Left ventricle myocardium inferior (tissue), 1 donor: ENCODE results near the gene SLC22A4. TPM values are rescaled to one million over a fixed set of nuclear protein-coding genes. Genes with fewer than 3 reads are reported as not detected.

Source experiments
- DNase-seq: peaks from one replicate; pipeline ENCODE4 v3.0.0-alpha.2; 2020
- H3K27ac ChIP-seq: fragments of 200-600 bp; replicated peaks from 2 replicates; pipeline ENCODE4 v1.8.0; 2021
- H3K27me3 ChIP-seq: fragments of 200-600 bp; 2 replicates; pipeline ENCODE4 v1.8.0; 2021; ENCODE audit warnings: low read depth
- H3K36me3 ChIP-seq: fragments of 200-600 bp; 2 replicates; pipeline ENCODE4 v1.8.0; 2021
- H3K4me1 ChIP-seq: fragments of 200-600 bp; 2 replicates; pipeline ENCODE4 v1.8.0; 2021
- H3K4me3 ChIP-seq: fragments of 200-600 bp; 2 replicates; pipeline ENCODE4 v1.8.0; 2021; ENCODE audit warnings: mild to moderate bottlenecking, moderate library complexity
- H3K9me3 ChIP-seq: fragments of 200-600 bp; replicated peaks from 2 replicates; pipeline ENCODE4 v1.8.0; 2021
- CTCF ChIP-seq: fragments of 200-600 bp; IDR thresholded peaks from 2 replicates; pipeline ENCODE4 v1.8.0; 2021; ENCODE audit warnings: antibody characterized with exemption, mild to moderate bottlenecking, borderline replicate concordance
- intact Hi-C: fragments of 100-400 bp; cut with micrococcal nuclease; formaldehyde crosslinking; loops from one replicate; pipeline ENCODE4 v1.11.0; 2022
- total RNA-seq: library from RNA; stranded (reverse); fragmentation: NEBNext Ultra II Directional; extraction: Animal tissue kit (Norgen Biotek cat#: 25700); gene quantifications from one replicate; pipeline ENCODE4 v1.2.1, GENCODE V29; 2021
- donor health status: DM: no; HTN: yes; CAD: no; lungs with severe emphysema.

SLC22A4 gene
- total RNA-seq, 1 donor from 2014 or later, result 2.0 TPM

- intact Hi-C loops, result no loop called here
- Histone ChIP-seq H3K27me3 (no peaks in the 10 kb centered on the region), H3K9me3 (no peaks in the 10 kb centered on the region), H3K4me1 (peaks cover 40% of the 10 kb centered on the region), H3K36me3 (peaks cover 6% of the 10 kb centered on the region), H3K4me3 (no peak overlapping the region), H3K27ac (no peak overlapping the region)
- TF ChIP-seq CTCF, result no peak
- DNase-seq, result no peak
Measured at GRCh38 chr5:132322266-132322665, 28.1 kb downstream of the SLC22A4 start.

DNA sequence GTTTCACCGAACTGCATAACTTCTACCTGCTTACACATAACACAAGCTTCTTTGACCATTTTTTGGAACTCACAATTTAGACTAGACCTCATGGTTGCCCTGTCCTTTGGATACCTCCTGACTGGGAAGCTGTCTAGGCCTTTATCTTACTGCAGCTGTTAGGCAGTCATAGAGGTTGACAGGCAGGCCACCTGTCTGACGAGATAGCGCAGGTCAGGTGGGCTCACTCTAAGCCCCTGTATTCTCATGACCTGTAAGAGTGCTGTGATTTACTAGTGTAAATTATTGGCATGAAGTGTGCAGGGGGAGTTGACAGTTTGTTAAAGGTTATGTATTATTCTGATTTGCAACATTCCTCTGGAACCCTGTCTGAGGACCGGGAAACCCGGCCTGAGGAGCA lies 29.0 kb downstream of the SLC22A4 start:
- no peak for DNase-seq
- H3K27me3 ChIP-seq, result no peaks in the 10 kb centered on the region
- peaks cover 15% of the 10 kb centered on the region for H3K36me3 ChIP-seq
- no peak overlapping the region for H3K4me3 ChIP-seq
- H3K9me3 ChIP-seq, result no peaks in the 10 kb centered on the region
- H3K4me1 ChIP-seq, result peaks cover 32% of the 10 kb centered on the region
- TF ChIP-seq CTCF, result no peak
- intact Hi-C loops, result no loop called here
- no peak overlapping the region for H3K27ac ChIP-seq

- no peak for TF ChIP-seq CTCF
- Histone ChIP-seq H3K9me3 (no peaks in the 10 kb centered on the region), H3K27me3 (no peaks in the 10 kb centered on the region), H3K27ac (no peak overlapping the region), H3K4me3 (no peak overlapping the region), H3K36me3 (peaks cover 26% of the 10 kb centered on the region), H3K4me1 (peaks cover 10% of the 10 kb centered on the region)
- intact Hi-C loops, result no loop called here
- no peak for DNase-seq
Measured at GRCh38 chr5:132325691-132326090, 31.5 kb downstream of the SLC22A4 start.

GRCh38 chr5:132327252-132327955 lies 33.2 kb downstream of the SLC22A4 start:
- no peak overlapping the region for H3K27ac ChIP-seq
- DNase-seq, result no peak
- H3K27me3 ChIP-seq, result no peaks in the 10 kb centered on the region
- H3K4me3 ChIP-seq, result no peak overlapping the region
- H3K9me3 ChIP-seq, result no peaks in the 10 kb centered on the region
- intact Hi-C loops, result no loop called here
- H3K36me3 ChIP-seq, result peaks cover 41% of the 10 kb centered on the region
- no peaks in the 10 kb centered on the region for H3K4me1 ChIP-seq
- TF ChIP-seq CTCF, result no peak

DNA sequence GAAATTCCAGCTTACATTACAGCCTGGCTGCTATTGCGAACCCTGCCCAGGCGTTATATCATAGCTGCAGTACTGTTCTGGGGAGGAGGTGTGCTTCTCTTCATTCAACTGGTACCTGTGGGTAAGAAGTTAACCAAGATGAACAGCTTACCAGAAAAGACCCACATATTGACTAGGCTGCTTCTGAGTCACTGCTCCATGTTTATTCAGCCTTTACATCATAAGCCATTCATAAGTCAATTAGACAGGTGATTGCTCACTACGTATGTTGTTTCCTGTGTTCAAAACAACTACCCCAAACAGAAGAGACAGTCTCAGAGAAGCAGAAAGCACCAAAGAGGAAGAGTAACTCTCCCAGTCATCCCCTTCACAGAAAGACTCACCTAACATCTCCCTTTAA lies 40.6 kb downstream of the SLC22A4 start:
- Histone ChIP-seq H3K36me3 (peaks cover 24% of the 10 kb centered on the region), H3K27ac (no peak overlapping the region), H3K9me3 (no peaks in the 10 kb centered on the region), H3K27me3 (no peaks in the 10 kb centered on the region), H3K4me3 (no peak overlapping the region), H3K4me1 (no peaks in the 10 kb centered on the region)
- intact Hi-C loops, result no loop called here
- TF ChIP-seq CTCF, result no peak
- DNase-seq, result no peak
